LNCAP (cell line): ENCODE data around the gene FOXA2.

Source experiments
- CTCF ChIP-seq: fragments of 450-650 bp; IDR thresholded peaks from 2 replicates; pipeline ENCODE4 v1.5.1; 2017; ENCODE audit warnings: mild to moderate bottlenecking

FOXA2 gene

DNA sequence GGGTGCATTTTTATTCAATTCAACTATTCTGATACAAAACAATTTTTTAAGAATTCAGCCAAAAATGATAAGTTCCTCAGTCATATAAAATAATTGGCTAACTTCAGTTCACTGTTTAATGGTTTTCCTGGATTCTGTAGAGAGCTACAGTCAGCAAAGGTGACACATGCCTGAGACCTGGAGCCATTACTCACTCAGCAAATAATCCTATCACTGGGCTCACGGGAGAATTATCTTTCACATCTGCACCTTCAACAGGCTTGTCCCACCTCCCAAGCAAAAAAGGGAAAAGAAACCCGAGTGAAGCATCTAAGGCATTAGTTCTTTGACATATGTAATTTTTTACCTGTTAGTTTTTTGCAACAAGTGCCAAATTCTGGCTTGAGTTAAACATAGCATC lies 34.9 kb upstream of the FOXA2 start:
- TF ChIP-seq CTCF: no peak

DNA sequence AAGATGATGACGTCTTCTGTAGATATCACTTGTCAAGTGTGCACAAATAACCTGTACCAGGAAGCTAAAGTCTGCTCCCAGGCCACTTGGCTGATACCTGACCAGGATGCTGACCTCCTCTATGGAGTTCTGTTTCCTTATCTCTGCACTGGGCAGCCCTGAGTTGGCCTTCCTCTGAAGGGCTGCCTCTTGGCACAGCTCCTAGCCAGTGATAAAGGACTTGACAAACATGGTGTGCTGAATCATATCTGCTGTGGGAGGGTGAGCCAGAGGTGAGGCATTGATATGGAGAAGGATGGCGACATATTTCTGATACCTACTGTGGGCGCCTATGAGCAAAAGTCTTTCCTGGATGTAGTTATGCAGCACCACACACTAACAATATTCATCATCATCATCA lies 32.8 kb upstream of the FOXA2 start:
- no peak for TF ChIP-seq CTCF

- no peak for TF ChIP-seq CTCF
Measured at GRCh38 chr20:22616551-22616950, 32.2 kb upstream of the FOXA2 start.

DNA sequence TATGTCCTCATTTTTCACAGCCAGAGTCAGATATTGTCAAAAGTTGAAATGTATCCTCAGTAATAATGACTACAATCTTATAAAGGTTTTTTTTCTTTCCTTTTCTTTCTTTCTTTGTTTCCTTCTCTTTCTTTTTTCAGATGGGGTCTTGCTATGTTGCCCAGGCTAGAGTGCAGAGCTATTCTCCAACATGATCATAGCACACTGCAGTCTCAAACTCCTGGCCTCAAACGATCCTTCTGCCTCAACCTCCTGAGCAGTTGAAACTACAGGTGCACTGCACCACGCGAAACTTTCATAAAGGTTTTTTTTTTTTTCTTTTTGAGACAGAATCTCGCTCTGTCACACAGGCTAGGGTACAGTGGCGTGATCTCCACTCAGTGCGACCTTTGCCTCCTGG lies 31.1 kb upstream of the FOXA2 start:
- no peak for TF ChIP-seq CTCF

GRCh38 chr20:22611636-22612035 lies 27.3 kb upstream of the FOXA2 start:
- no peak for TF ChIP-seq CTCF

DNA sequence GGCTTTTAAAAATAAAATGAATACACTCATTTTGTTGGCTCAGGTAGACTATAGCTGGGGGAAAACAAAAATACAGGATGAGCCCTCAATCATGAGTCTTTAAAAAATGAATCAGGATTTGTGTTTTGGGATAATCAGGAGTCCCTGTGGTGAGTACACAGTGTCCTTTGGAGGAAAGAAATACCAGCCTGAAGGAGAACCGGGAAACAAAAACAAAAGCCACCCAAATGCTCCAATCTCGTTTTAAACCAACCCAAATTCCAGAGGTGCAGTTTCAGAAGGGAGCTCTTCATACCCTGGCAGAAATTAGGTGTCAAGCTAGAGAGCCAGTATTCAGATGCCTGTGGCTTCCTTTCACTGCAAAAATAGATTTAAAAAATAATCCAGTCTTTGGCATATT lies 23.3 kb upstream of the FOXA2 start:
- no peak for TF ChIP-seq CTCF

- TF ChIP-seq CTCF: no peak
Measured at GRCh38 chr20:22604815-22605214, 20.4 kb upstream of the FOXA2 start.

DNA sequence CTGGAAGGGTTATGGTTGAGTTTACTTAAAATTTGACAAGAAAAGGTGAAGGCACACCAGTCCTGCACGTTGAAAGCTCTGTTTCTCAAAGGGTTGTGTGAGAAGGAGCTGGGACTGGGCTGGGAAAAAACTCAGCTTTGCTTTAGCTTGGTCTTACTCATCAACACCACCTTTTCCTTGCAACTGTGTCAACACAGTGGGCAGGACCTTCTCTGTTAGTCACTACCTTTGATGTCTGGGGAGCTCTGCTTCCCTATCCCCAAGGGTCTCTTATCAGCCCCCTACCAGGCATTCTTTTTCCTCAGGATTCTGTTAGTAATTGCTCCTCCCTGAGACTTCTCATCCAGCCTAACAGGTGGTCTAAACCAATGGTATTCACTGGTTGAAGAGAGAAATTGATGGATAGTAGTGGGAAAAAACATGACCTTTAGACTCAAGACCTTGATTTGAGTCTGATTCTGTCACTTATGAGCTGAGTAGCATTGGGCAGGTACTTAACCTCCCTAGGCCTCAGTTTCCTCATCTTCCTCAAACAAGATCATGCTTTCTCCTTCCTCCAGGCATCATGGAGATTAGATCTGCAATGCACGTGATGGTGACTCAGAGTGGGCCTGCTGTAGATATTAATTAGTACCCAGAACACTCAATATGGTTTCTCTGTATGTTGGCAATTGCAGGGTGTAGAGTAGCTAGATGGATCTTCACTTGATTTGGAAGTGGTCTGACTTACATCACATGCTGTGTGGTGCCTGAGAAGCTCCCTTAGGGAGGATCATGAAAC lies 17.2 kb upstream of the FOXA2 start:
- TF ChIP-seq CTCF: no peak
